Measurements from ENCODE around the gene GPR37.

GRCh38 chr7:124697746-124698145 lies 67.8 kb downstream of the GPR37 start:
- TF ChIP-seq, protein P1, sequence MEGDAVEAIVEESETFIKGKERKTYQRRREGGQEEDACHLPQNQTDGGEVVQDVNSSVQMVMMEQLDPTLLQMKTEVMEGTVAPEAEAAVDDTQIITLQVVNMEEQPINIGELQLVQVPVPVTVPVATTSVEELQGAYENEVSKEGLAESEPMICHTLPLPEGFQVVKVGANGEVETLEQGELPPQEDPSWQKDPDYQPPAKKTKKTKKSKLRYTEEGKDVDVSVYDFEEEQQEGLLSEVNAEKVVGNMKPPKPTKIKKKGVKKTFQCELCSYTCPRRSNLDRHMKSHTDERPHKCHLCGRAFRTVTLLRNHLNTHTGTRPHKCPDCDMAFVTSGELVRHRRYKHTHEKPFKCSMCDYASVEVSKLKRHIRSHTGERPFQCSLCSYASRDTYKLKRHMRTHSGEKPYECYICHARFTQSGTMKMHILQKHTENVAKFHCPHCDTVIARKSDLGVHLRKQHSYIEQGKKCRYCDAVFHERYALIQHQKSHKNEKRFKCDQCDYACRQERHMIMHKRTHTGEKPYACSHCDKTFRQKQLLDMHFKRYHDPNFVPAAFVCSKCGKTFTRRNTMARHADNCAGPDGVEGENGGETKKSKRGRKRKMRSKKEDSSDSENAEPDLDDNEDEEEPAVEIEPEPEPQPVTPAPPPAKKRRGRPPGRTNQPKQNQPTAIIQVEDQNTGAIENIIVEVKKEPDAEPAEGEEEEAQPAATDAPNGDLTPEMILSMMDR (IDR thresholded peaks at IDR 0.05), result no peak
- TF ChIP-seq JUN (IDR thresholded peaks at IDR 0.05), result no peak
